Gastrocnemius medialis (tissue), 4 donors: ENCODE data around the gene CCDC186. TPM values are rescaled to one million over a fixed set of nuclear protein-coding genes. Genes with fewer than 3 reads are reported as not detected.

Experiments
- ATAC-seq, 2 donors: fragments of 150-250 bp; one replicate each; pipeline ENCODE4 v1.9.1; 2016
- DNase-seq, 2 donors: peaks; one replicate each; pipeline ENCODE4 v3.0.0-alpha.2; 2019
- H3K27ac ChIP-seq, 4 donors: fragments of 200-600 bp; sonication (generic); 1 replicate in 1 of 4; 2 replicates in 3 of 4; pipeline ENCODE4 v1.5.1; 2016 to 2018; ENCODE audit warnings: mild to moderate bottlenecking in 2 of 4, moderate library complexity in 1 of 4
- H3K27me3 ChIP-seq, 3 donors: fragments of 200-600 bp; sonication (generic) in 2 of 3; 1 replicate in 1 of 3; 2 replicates in 2 of 3; pipeline versions ENCODE4 v1.5.1 to v1.6.0; 2016 to 2019; ENCODE audit warnings: mild to moderate bottlenecking in 1 of 3, moderate library complexity in 1 of 3
- H3K36me3 ChIP-seq, 2 donors: fragments of 200-600 bp; sonication (generic) in 1 of 2; one replicate each; pipeline ENCODE4 v1.5.1; 2017 to 2018
- H3K4me1 ChIP-seq, 2 donors: fragments of 200-600 bp; sonication (generic) in 1 of 2; one replicate each; pipeline ENCODE4 v1.5.1; 2016 to 2017; ENCODE audit warnings: mild to moderate bottlenecking in 2 of 2
- H3K4me3 ChIP-seq, 4 donors: fragments of 200-600 bp; sonication (generic) in 3 of 4; 1 replicate in 1 of 4; 2 replicates in 3 of 4; pipeline ENCODE4 v1.5.1; 2016 to 2019; ENCODE audit warnings: mild to moderate bottlenecking in 2 of 4
- H3K9me3 ChIP-seq, 3 donors: fragments of 200-600 bp; sonication (generic) in 2 of 3; 1 replicate in 1 of 3; 2 replicates in 2 of 3; pipeline ENCODE4 v1.5.1; 2016 to 2019
- POLR2A ChIP-seq, 2 donors: fragments of 450-650 bp; IDR thresholded peaks; one replicate each; pipeline ENCODE4 v1.6.1; 2017; ENCODE audit warnings: antibody characterized with exemption in 2 of 2, mild to moderate bottlenecking in 2 of 2, moderate library complexity in 2 of 2
- in situ Hi-C, 4 donors: fragments of 200-750 bp; cut with MboI; loops; one replicate each; pipeline versions ENCODE4 v1.15.0 to v1.8.0; 2017; ENCODE audit warnings: low sequenced_read_pairs in 4 of 4
- intact Hi-C: fragments of 100-400 bp; cut with DNase I; formaldehyde crosslinking; loops from one replicate; pipeline ENCODE4 v1.15.1; 2023; ENCODE audit warnings: low total_unique reads
- total RNA-seq, 4 donors: library from RNA; depleted of rRNA; stranded (reverse); fragments of >200 nt; gene quantifications; one replicate each; pipeline versions ENCODE4 v1.1.0 to v1.2.3, GENCODE V29; 2016
- TF ChIP-seq, protein P1 (sequence below), 5 experiments: fragments of 450-650 bp in 3 of 5; fragments of 200-600 bp in 2 of 5; sonication (generic) in 2 of 5; IDR thresholded peaks in 4 of 5; conservative IDR thresholded peaks in 1 of 5; 1 replicate in 4 of 5; 2 replicates in 1 of 5; pipeline ENCODE4 v1.5.1; 2016 to 2019; ENCODE audit warnings: antibody characterized with exemption in 5 of 5, mild to moderate bottlenecking in 3 of 5, moderate library complexity in 3 of 5

Gene CCDC186
- total RNA-seq, 4 donors from 2014 or later = 8.8 to 14.5 (median 9.8) TPM

DNA sequence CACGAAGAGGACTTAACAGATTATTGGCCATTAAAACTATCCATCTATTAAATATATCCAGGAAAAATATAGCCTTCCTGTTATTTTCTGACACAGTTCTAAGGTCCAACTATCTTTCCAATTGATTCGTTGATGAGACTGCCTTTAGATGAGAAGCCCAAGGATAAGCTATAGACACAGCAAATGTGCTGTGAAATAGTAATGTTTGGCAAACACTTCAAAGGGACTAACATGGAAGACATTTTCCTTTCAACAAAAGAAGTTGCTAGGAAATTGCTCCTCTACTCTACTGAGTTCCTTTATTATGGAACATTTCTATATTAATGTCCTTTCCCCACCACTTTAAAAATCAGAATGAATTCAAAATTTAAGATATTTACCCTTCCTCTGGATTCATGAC is 38.5 kb downstream of the CCDC186 start:
- ATAC-seq (no peak), DNase-seq (no peak)
- intact Hi-C loops (no loop called here), in situ Hi-C loops (no loop called here)
- peaks cover 0 to 70% of the 10 kb centered on the region in 2 donors for H3K36me3 ChIP-seq
- H3K27ac ChIP-seq = no peak overlapping the region
- H3K4me1 ChIP-seq = no peaks in the 10 kb centered on the region
- H3K27me3 ChIP-seq = no peaks in the 10 kb centered on the region
- H3K4me3 ChIP-seq = no peak overlapping the region
- no peaks in the 10 kb centered on the region for H3K9me3 ChIP-seq
- TF ChIP-seq, protein P1, sequence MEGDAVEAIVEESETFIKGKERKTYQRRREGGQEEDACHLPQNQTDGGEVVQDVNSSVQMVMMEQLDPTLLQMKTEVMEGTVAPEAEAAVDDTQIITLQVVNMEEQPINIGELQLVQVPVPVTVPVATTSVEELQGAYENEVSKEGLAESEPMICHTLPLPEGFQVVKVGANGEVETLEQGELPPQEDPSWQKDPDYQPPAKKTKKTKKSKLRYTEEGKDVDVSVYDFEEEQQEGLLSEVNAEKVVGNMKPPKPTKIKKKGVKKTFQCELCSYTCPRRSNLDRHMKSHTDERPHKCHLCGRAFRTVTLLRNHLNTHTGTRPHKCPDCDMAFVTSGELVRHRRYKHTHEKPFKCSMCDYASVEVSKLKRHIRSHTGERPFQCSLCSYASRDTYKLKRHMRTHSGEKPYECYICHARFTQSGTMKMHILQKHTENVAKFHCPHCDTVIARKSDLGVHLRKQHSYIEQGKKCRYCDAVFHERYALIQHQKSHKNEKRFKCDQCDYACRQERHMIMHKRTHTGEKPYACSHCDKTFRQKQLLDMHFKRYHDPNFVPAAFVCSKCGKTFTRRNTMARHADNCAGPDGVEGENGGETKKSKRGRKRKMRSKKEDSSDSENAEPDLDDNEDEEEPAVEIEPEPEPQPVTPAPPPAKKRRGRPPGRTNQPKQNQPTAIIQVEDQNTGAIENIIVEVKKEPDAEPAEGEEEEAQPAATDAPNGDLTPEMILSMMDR (IDR thresholded peaks at IDR 0.05 in 4 of 5, conservative IDR thresholded peaks at IDR 0.05 in 1 of 5) = no peak
- TF ChIP-seq POLR2A (IDR thresholded peaks at IDR 0.05) = no peak

DNA sequence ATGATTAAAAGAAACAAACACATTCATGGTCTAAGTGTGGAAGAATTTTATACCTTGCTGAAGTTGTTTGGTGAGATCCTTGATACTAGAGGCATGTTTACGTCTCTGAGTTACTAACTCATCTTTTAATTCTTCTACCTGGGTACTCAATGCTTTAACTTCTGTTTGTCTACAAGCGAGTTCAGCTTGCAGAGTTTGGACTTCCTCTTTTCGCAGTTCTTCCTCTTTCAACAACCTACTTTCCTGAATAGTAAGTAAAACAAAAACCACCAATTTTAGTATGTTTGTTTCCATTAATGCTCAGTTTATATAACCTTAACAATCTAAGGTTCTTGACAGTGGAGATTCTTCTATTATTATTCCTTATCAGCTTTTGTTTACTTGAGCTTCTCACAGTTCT is 42.9 kb downstream of the CCDC186 start:
- intact Hi-C loops = no loop called here
- H3K27me3 ChIP-seq = no peaks in the 10 kb centered on the region
- H3K4me1 ChIP-seq = no peaks in the 10 kb centered on the region
- ATAC-seq (no peak), DNase-seq (no peak)
- H3K4me3 ChIP-seq = no peak overlapping the region
- TF ChIP-seq POLR2A (IDR thresholded peaks at IDR 0.05) = no peak
- TF ChIP-seq, protein P1 (IDR thresholded peaks at IDR 0.05 in 4 of 5, conservative IDR thresholded peaks at IDR 0.05 in 1 of 5) = no peak
- H3K36me3 ChIP-seq = peaks cover 0 to 98% of the 10 kb centered on the region in 2 donors
- in situ Hi-C loops = no loop called here
- H3K9me3 ChIP-seq = no peaks in the 10 kb centered on the region
- H3K27ac ChIP-seq = no peak overlapping the region

DNA sequence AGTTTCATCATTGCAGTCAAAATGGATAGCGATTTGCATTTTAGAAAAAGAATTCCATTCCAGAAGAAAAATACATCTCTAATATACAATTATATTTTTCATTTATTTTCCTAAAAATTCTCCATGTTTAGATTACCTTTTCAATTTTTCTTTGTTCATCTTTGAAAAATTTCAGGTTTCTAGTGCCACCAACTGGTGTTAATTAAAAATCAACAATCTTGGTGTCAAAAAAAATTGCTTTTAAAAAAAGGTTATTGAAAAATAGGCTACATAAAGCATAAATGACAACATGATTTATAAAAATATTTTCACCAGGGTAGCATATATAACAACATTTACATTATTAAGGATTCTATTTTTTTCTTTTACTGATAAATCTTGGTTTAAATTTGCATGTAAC is 53.0 kb downstream of the CCDC186 start:
- Histone ChIP-seq H3K27me3 (no peaks in the 10 kb centered on the region), H3K4me1 (no peaks in the 10 kb centered on the region), H3K9me3 (no peaks in the 10 kb centered on the region), H3K4me3 (no peak overlapping the region), H3K36me3 (peaks cover 0 to 25% of the 10 kb centered on the region in 2 donors), H3K27ac (no peak overlapping the region)
- intact Hi-C loops (no loop called here), in situ Hi-C loops (loop anchor here in 1 of 4 donors (25.0 kb wide), 1 partner anchor 409 kb away; no protein-coding TSS in a partner anchor)
- TF ChIP-seq POLR2A (IDR thresholded peaks at IDR 0.05) = no peak
- TF ChIP-seq, protein P1 (IDR thresholded peaks at IDR 0.05 in 4 of 5, conservative IDR thresholded peaks at IDR 0.05 in 1 of 5) = no peak
- DNase-seq (no peak), ATAC-seq (no peak)

DNA sequence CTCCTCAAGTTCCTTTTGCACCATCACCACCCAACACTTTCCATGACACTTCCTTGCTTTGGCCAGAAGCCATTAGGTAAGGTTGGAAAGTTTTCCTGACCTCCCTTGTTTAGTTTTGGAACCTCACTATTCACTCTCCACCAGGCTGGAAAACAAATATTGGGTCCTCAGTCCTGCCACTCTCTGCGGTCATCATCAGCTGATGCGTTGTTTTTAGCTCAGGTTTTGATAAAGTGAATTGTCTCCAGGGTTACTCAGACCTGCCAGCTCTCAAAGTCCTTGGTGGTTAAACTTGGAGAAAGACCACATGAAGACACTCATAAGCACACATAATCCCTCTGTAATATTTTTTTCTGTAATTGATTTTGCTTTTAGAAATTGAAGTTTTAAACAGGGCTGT is 55.5 kb downstream of the CCDC186 start:
- H3K4me3 ChIP-seq = no peak overlapping the region
- in situ Hi-C loops (loop anchor here in 1 of 4 donors (25.0 kb wide), 1 partner anchor 406 kb away; no protein-coding TSS in a partner anchor), intact Hi-C loops (no loop called here)
- H3K27ac ChIP-seq = no peak overlapping the region
- H3K4me1 ChIP-seq = no peaks in the 10 kb centered on the region
- H3K36me3 ChIP-seq = peaks cover 0 to under 1% of the 10 kb centered on the region in 2 donors
- H3K9me3 ChIP-seq = no peaks in the 10 kb centered on the region
- ATAC-seq (no peak), DNase-seq (no peak)
- TF ChIP-seq, protein P1 (IDR thresholded peaks at IDR 0.05 in 4 of 5, conservative IDR thresholded peaks at IDR 0.05 in 1 of 5) = no peak
- no peak for TF ChIP-seq POLR2A (IDR thresholded peaks at IDR 0.05)
- no peaks in the 10 kb centered on the region for H3K27me3 ChIP-seq

DNA sequence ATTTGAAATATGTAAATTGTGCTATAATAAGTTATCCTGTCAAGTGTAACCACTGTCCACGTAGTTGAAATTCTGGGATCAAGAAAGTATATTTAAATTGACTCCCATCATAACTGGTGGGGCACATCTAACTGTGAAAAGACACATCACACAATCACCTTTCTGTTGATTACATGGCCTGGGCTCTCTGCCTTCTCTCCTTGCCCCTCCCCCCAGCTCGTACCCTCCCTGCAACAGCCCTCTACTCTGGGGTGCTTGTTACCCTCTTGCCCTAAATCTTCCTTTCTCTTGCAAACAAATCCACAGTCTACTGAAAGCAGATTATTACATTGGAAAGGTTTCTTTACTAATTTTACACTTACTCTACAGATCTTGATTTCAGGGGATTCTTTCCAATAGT is 56.3 kb downstream of the CCDC186 start:
- Histone ChIP-seq H3K4me1 (no peaks in the 10 kb centered on the region), H3K9me3 (no peaks in the 10 kb centered on the region), H3K27ac (no peak overlapping the region), H3K27me3 (no peaks in the 10 kb centered on the region), H3K4me3 (no peak overlapping the region), H3K36me3 (no peaks in the 10 kb centered on the region)
- TF ChIP-seq, protein P1 (IDR thresholded peaks at IDR 0.05 in 4 of 5, conservative IDR thresholded peaks at IDR 0.05 in 1 of 5) = no peak
- TF ChIP-seq POLR2A (IDR thresholded peaks at IDR 0.05) = no peak
- in situ Hi-C loops = loop anchor here in 1 of 4 donors (25.0 kb wide), 1 partner anchor 405 kb away; no protein-coding TSS in a partner anchor
- ATAC-seq = no peak
- DNase-seq = no peak
- intact Hi-C loops = no loop called here
